Globus pallidus (tissue), 1 donor: Measurements from ENCODE around the gene MARCKS.
A peak's percentile ranks its signal among the peaks of the same experiment; 100 is the strongest.

ENCODE experiments used
- DNase-seq: peaks from one replicate; pipeline ENCODE4 v3.0.0-alpha.2; 2015; ENCODE audit warnings: low spot score

Gene MARCKS, protein sequence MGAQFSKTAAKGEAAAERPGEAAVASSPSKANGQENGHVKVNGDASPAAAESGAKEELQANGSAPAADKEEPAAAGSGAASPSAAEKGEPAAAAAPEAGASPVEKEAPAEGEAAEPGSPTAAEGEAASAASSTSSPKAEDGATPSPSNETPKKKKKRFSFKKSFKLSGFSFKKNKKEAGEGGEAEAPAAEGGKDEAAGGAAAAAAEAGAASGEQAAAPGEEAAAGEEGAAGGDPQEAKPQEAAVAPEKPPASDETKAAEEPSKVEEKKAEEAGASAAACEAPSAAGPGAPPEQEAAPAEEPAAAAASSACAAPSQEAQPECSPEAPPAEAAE

GRCh38 chr6:113856625-113857555 is at the start of gene MARCKS:
Gene MARCKS (plus strand): TSS chr6:113857345. CDS start chr6:113857746, 401 bp downstream.
- peak; percentile 85 for DNase-seq

DNA sequence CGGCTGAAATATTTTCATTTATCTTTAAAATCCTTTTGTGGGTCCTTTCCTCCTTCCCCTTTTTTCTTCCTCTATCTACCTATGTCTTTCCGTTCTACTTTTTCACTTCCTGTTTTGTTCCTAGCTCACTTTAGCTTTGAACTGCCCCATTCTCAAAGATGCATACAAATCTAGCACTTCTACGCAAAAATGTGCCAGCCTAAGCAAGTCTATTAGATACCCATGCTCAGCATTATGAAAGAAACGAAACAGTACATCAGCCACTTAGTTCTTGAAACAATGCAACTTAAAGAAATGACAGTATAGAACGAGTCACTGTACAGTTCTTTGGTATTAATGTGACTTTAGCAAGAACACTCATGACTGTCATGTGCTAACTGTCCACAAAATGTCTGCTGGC is 47.3 kb upstream of the MARCKS start:
- peak; percentile 60 for DNase-seq

DNA sequence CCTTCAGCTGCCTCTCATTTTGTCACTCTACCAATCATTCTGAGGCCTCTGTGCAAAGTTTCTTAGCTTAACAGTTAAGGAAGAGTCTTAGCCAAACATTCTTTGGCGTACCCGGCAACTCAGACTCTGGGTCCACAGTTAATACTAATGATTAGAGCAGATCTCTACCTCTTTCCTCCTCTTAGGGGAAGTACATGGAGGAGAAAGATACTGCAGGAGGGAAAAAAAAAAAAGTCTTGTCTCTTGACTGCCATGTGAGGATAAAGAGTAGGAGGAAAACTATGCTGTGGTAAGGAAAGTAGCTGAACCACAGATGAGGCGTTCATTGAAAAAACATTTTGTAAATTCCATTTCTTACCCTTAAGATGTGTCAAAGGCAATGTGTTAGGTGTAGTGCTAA is 44.0 kb upstream of the MARCKS start:
- no peak for DNase-seq

GRCh38 chr6:113818578-113818977 is 38.6 kb upstream of the MARCKS start:
- DNase-seq: no peak

- no peak for DNase-seq
Measured at GRCh38 chr6:113819169-113819830, 37.8 kb upstream of the MARCKS start.

- DNase-seq: no peak
Measured at GRCh38 chr6:113820761-113821160, 36.4 kb upstream of the MARCKS start.

- DNase-seq: no peak
Measured at GRCh38 chr6:113821445-113821844, 35.7 kb upstream of the MARCKS start.

GRCh38 chr6:113823916-113824315 is 33.2 kb upstream of the MARCKS start:
- peak; percentile 42 for DNase-seq

GRCh38 chr6:113824411-113824810 is 32.7 kb upstream of the MARCKS start:
- peak; percentile 40 for DNase-seq

DNA sequence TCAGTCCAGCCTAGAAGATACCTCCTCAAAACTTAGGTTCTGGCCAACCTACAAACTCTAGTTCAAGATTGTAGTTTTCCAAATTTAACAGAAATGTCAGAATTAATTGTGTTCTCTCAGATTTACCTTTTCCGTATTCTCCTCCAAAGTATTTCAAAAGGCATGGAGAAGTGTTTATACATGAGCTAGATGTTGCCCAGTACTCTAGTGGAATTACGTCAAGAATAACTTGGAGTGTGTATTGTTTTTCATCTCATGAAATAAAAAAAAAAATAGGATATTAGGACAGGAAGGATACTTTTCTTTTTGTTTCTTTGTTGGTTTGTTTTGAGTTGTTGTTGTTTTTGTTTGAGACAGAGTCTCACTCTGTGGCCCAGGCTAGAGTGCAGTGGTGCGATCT is 32.3 kb upstream of the MARCKS start:
- DNase-seq: no peak

- DNase-seq: peak; percentile 89
Measured at GRCh38 chr6:113825781-113826180, 31.4 kb upstream of the MARCKS start.

- no peak for DNase-seq
Measured at GRCh38 chr6:113828984-113829695, 28.0 kb upstream of the MARCKS start.

GRCh38 chr6:113829696-113830045 is 27.5 kb upstream of the MARCKS start:
- no peak for DNase-seq

DNA sequence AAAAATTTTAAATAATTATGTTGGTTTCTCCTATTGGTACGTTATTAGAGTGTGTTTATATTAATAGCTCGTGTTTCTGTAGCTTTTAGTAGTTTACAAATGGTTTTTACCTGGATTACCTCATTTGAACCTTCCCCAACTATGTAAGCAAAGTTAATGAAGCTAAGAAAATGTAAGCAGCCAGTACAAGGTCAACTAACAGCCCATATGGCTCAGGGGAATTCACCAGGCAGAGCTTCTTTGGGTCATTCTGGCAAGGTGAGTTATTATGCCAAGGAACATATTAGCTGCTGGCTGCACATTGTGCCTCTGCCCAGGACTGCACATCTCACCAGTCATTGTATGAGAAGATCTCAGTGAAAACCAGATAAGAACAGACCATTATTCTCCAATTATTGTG is 27.0 kb upstream of the MARCKS start:
- DNase-seq: no peak

GRCh38 chr6:113833537-113833936 is 23.6 kb upstream of the MARCKS start:
- DNase-seq: no peak

- DNase-seq: no peak
Measured at GRCh38 chr6:113837170-113837569, 20.0 kb upstream of the MARCKS start.

DNA sequence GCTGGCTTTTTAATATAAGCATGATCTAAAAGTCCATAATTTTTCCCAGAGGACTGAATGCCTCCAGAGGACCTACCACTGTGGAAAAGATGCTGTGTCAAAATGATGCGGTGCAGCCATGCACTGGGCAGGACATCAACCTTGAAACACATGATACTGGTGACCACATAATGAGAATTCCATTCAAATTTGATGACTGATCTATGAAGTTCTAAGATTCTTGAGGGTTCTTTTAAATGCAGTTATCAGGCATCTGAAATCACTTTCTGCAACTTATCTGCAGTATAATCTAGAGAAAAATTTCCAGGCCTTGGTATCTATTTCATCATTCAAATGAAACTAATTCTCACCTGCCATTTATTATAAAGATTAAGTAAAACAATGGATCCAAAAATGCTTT is 15.0 kb upstream of the MARCKS start:
- no peak for DNase-seq

- DNase-seq: no peak
Measured at GRCh38 chr6:113843500-113844073, 13.6 kb upstream of the MARCKS start.

GRCh38 chr6:113846577-113846976 is 10.6 kb upstream of the MARCKS start:
- no peak for DNase-seq

DNA sequence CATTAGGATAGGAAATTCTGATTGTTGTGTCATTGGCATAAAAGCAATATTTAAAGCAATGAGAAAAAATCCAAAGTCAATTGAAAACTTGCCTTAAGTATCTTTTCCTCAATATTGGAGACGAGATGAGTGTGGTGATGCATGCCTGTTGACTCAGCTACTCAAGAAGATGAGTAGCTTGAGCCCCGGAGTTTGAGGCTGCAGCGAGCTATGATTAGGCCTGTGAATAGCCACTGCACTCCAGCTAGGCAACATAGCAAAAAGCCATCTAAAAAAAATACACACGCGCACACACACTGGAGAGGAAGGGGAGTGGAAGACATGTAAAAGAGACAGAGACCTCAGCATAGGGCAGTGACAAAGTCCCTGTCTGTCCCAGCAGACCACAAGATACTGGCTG is 9.7 kb upstream of the MARCKS start:
- DNase-seq: no peak

GRCh38 chr6:113848280-113848679 is 8.9 kb upstream of the MARCKS start:
- no peak for DNase-seq

DNA sequence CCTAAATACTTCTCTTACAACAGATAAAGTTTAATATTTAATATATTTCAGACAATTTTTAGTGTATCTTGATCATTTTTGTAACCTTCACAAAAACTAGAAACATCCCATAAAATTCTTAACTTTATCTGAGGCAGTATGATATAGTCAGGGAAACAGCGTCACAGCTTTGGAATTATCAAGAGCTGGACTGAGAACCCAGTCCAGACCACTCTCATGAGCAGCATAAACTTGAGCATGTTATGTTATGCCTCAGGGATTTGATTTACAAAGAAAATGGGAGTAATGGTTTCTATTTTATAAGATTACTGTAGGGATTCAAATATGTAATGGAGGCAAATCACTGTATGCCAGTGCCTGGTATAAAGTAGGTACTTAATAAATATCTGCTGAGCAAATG is 8.3 kb upstream of the MARCKS start:
- DNase-seq: no peak
